ENCODE measurements around the gene RDH11.

- TF ChIP-seq CTCF (IDR thresholded peaks at IDR 0.05; ENCODE audit: low read length) (no peak), EZH2 (optimal IDR thresholded peaks at IDR 0.05; ENCODE audit: low read depth, low read length) (no peak)
Observed at GRCh38 chr14:67679006-67679405, 16.6 kb downstream of the RDH11 start.
